H9 (cell line): ENCODE data around the gene ST3GAL5. TPM values are rescaled to one million over a fixed set of nuclear protein-coding genes. Genes with fewer than 3 reads are reported as not detected.

Experiments
- DNase-seq: peaks from one replicate; pipeline ENCODE4 v3.0.0-alpha.2; 2017
- H2AFZ ChIP-seq: one replicate; pipeline ENCODE4 v1.6.1; 2013; ENCODE audit warnings: mild to moderate bottlenecking, low read length, control low read depth, moderate library complexity
- H2AK5ac ChIP-seq: 2 replicates; pipeline ENCODE4 v1.6.1; 2013; ENCODE audit warnings: low read length, control low read depth, mixed read lengths; ENCODE audit not compliant: insufficient read length
- H2BK120ac ChIP-seq: one replicate; pipeline ENCODE4 v1.6.1; 2013; ENCODE audit warnings: low read depth, mild to moderate bottlenecking, low read length, control low read depth, inconsistent platforms; ENCODE audit not compliant: poor library complexity, severe bottlenecking
- H2BK12ac ChIP-seq: 2 replicates; pipeline ENCODE4 v1.6.1; 2013; ENCODE audit warnings: low read length, control low read depth, mixed read lengths, low read depth; ENCODE audit not compliant: insufficient read length
- H2BK15ac ChIP-seq: 2 replicates; pipeline ENCODE4 v1.6.1; 2013; ENCODE audit warnings: low read depth, low read length, control low read depth
- H2BK20ac ChIP-seq: one replicate; pipeline ENCODE4 v1.6.1; 2013; ENCODE audit warnings: low read depth, mild to moderate bottlenecking, low read length, control low read depth, inconsistent platforms; ENCODE audit not compliant: poor library complexity, severe bottlenecking
- H2BK5ac ChIP-seq: 2 replicates; pipeline ENCODE4 v1.6.1; 2013; ENCODE audit warnings: low read length, control low read depth, mixed read lengths; ENCODE audit not compliant: insufficient read length
- H3K14ac ChIP-seq: 2 replicates; pipeline ENCODE4 v1.6.1; 2013; ENCODE audit warnings: low read length, control low read depth; ENCODE audit not compliant: insufficient read depth
- H3K18ac ChIP-seq: 2 replicates; pipeline ENCODE4 v1.6.1; 2013; ENCODE audit warnings: low read depth, mild to moderate bottlenecking, mixed read lengths, low read length, control low read depth; ENCODE audit not compliant: insufficient read length
- H3K23ac ChIP-seq: 2 replicates; pipeline ENCODE4 v1.6.1; 2013; ENCODE audit warnings: low read length, control low read depth, mixed read lengths, low read depth; ENCODE audit not compliant: insufficient read length
- H3K23me2 ChIP-seq: 2 replicates; pipeline ENCODE4 v1.6.1; 2013; ENCODE audit warnings: low read depth, mild to moderate bottlenecking, mixed read lengths, low read length, control low read depth; ENCODE audit not compliant: insufficient read length, poor library complexity, severe bottlenecking
- H3K27ac ChIP-seq: 2 replicates; pipeline ENCODE4 v1.5.1; 2013; ENCODE audit warnings: low read length, control low read depth, mixed read lengths, low read depth; ENCODE audit not compliant: insufficient read length
- H3K27me3 ChIP-seq: 2 replicates; pipeline ENCODE4 v1.6.1; 2013; ENCODE audit warnings: low read length, control low read depth, inconsistent platforms; ENCODE audit not compliant: insufficient read depth
- H3K4ac ChIP-seq: 2 replicates; pipeline ENCODE4 v1.6.1; 2013; ENCODE audit warnings: low read depth, mild to moderate bottlenecking, control low read depth, inconsistent platforms, low read length, moderate library complexity
- H3K4me1 ChIP-seq: 2 replicates; pipeline ENCODE4 v1.6.1; 2013; ENCODE audit warnings: low read length, control low read depth, inconsistent platforms; ENCODE audit not compliant: insufficient read depth
- H3K4me2 ChIP-seq: 2 replicates; pipeline ENCODE4 v1.6.1; 2013; ENCODE audit warnings: low read length, control low read depth, mixed read lengths; ENCODE audit not compliant: insufficient read length, insufficient read depth
- H3K56ac ChIP-seq: 2 replicates; pipeline ENCODE4 v1.6.1; 2013; ENCODE audit warnings: low read depth, mild to moderate bottlenecking, mixed read lengths, low read length, control low read depth; ENCODE audit not compliant: insufficient read length
- H3K79me1 ChIP-seq: 2 replicates; pipeline ENCODE4 v1.6.1; 2013; ENCODE audit warnings: low read depth, mild to moderate bottlenecking, moderate library complexity, low read length, control low read depth, inconsistent platforms; ENCODE audit not compliant: insufficient read depth, poor library complexity, severe bottlenecking
- H3K79me2 ChIP-seq: 2 replicates; pipeline ENCODE4 v1.6.1; 2013; ENCODE audit warnings: low read length, control low read depth, inconsistent platforms; ENCODE audit not compliant: insufficient read depth
- H3K9ac ChIP-seq: 2 replicates; pipeline ENCODE4 v1.6.1; 2013; ENCODE audit warnings: low read length, control low read depth, mixed read lengths; ENCODE audit not compliant: insufficient read length; ENCODE audit errors: extremely low read depth
- H3K9me3 ChIP-seq: one replicate; pipeline ENCODE4 v1.6.1; 2013; ENCODE audit warnings: low read depth, low read length, inconsistent platforms; ENCODE audit not compliant: control insufficient read depth
- H3T11ph ChIP-seq: one replicate; pipeline ENCODE4 v1.6.1; 2013; ENCODE audit warnings: mild to moderate bottlenecking, low read length, control low read depth, inconsistent platforms
- H4K20me1 ChIP-seq: one replicate; pipeline ENCODE4 v1.6.1; 2013; ENCODE audit not compliant: control insufficient read depth, insufficient read length, insufficient read depth
- H4K5ac ChIP-seq: 2 replicates; pipeline ENCODE4 v1.6.1; 2013; ENCODE audit warnings: low read depth, mild to moderate bottlenecking, mixed read lengths, low read length, control low read depth; ENCODE audit not compliant: insufficient read length
- H4K8ac ChIP-seq: replicated peaks from 2 replicates; pipeline ENCODE4 v1.6.1; 2013; ENCODE audit warnings: low read length, control low read depth, mixed read lengths, low read depth; ENCODE audit not compliant: insufficient read length
- H4K91ac ChIP-seq: 2 replicates; pipeline ENCODE4 v1.6.1; 2013; ENCODE audit warnings: low read depth, mild to moderate bottlenecking, moderate library complexity, mixed read lengths, low read length, control low read depth; ENCODE audit not compliant: insufficient read length
- H3K27ac Mint-ChIP-seq, 3 experiments: 2 replicates in 2 of 3; 3 replicates in 1 of 3; pipeline ENCODE4 v1.8.0; 2020 to 2021; ENCODE audit warnings: mixed read lengths in 3 of 3, mild to moderate bottlenecking in 1 of 3, moderate library complexity in 1 of 3
- H3K27me3 Mint-ChIP-seq: 2 replicates; pipeline ENCODE4 v1.8.0; 2021; ENCODE audit warnings: low read depth, mild to moderate bottlenecking, moderate library complexity, mixed read lengths
- H3K36me3 Mint-ChIP-seq, 3 experiments: 2 replicates in 2 of 3; 3 replicates in 1 of 3; pipeline ENCODE4 v1.8.0; 2020 to 2021; ENCODE audit warnings: low read depth in 3 of 3, mixed read lengths in 3 of 3; ENCODE audit not compliant: insufficient read depth in 1 of 3
- H3K4me1 Mint-ChIP-seq, 2 experiments: 2 replicates each; pipeline ENCODE4 v1.8.0; 2020; ENCODE audit warnings: mixed read lengths in 2 of 2
- H3K4me3 Mint-ChIP-seq, 2 experiments: 2 replicates in 1 of 2; 3 replicates in 1 of 2; pipeline ENCODE4 v1.8.0; 2020 to 2021; ENCODE audit warnings: mild to moderate bottlenecking in 2 of 2, mixed read lengths in 2 of 2, moderate library complexity in 1 of 2
- H3K9me3 Mint-ChIP-seq, 2 experiments: 2 replicates in 1 of 2; 3 replicates in 1 of 2; pipeline ENCODE4 v1.8.0; 2020; ENCODE audit warnings: mild to moderate bottlenecking in 2 of 2, mixed read lengths in 2 of 2, moderate library complexity in 1 of 2
- CTCF ChIP-seq: fragments of 200-600 bp; sonication (generic); conservative IDR thresholded peaks from 3 replicates; pipeline ENCODE4 v1.8.0; 2021; ENCODE audit warnings: antibody characterized with exemption, mild to moderate bottlenecking
- WGBS: extraction: QIAGEN DNeasy Blood & Tissue Kit; methylation state at CpG from one replicate; pipeline ENCODE4 v1.1.7; 2013; ENCODE audit warnings: missing lambda C conversion rate, low lambda C conversion rate, mixed read lengths; ENCODE audit not compliant: insufficient read length; ENCODE audit errors: extremely low coverage; 5-methylcytosine and 5-hydroxymethylcytosine counted together
- total RNA-seq: library from RNA; stranded (reverse); gene quantifications from 2 replicates; pipeline ENCODE4 v1.2.1, GENCODE V29; 2021

Gene ST3GAL5
- total RNA-seq, 1 experiment from 2014 or later, result 3.3 TPM

- H3K4me1 ChIP-seq, result no peaks in the 10 kb centered on the region
- Mint-ChIP-seq H3K27ac (0 out of 7 replicates have a peak overlapping the region, but pooled peaks of 1 of the 3 experiments have one; percentile 32), H3K36me3 (peaks cover 0 to 4% (median 1%) of the 10 kb centered on the region in 3 experiments; a peak in 3 of 7 replicates), H3K4me1 (no peaks in the 10 kb centered on the region), H3K9me3 (peaks cover 0 to 3% of the 10 kb centered on the region in 2 experiments; a peak in 2 of 5 replicates), H3K4me3 (no peak overlapping the region), H3K27me3 (no peaks in the 10 kb centered on the region; the same call in 1 of the 2 replicates)
- no peak overlapping the region for H3K14ac ChIP-seq
- no peak overlapping the region for H3K9ac ChIP-seq
- H3K4me2 ChIP-seq, result no peak overlapping the region
- no peaks in the 10 kb centered on the region for H3K23me2 ChIP-seq
- TF ChIP-seq CTCF, result no peak
- WGBS, result no CpG with 5 or more reads among the region's 6 CpGs
- no peak for DNase-seq
- no peak overlapping the region for H2AK5ac ChIP-seq
- H4K8ac ChIP-seq, result no peak overlapping the region
- no peak overlapping the region for H3T11ph ChIP-seq
- no peak overlapping the region for H4K91ac ChIP-seq
- H3K23ac ChIP-seq, result no peak overlapping the region
- H2BK12ac ChIP-seq, result no peak overlapping the region
- no peaks in the 10 kb centered on the region for H3K79me2 ChIP-seq
- no peak overlapping the region for H3K4ac ChIP-seq
- no peak overlapping the region for H2BK15ac ChIP-seq
- no peak overlapping the region for H3K27ac ChIP-seq
- no peak overlapping the region for H2BK20ac ChIP-seq
- H3K27me3 ChIP-seq, result no peaks in the 10 kb centered on the region
- no peak overlapping the region for H3K56ac ChIP-seq
- no peak overlapping the region for H4K5ac ChIP-seq
- H2BK5ac ChIP-seq, result no peak overlapping the region
- H4K20me1 ChIP-seq, result no peaks in the 10 kb centered on the region
- H2AFZ ChIP-seq, result no peak overlapping the region
- H2BK120ac ChIP-seq, result no peak overlapping the region
- H3K79me1 ChIP-seq, result no peaks in the 10 kb centered on the region
- H3K18ac ChIP-seq, result no peak overlapping the region
- no peaks in the 10 kb centered on the region for H3K9me3 ChIP-seq
These were observed 50.1 kb downstream of the ST3GAL5 start for GRCh38 chr2:85838641-85839040.
